ENCODE results near the gene ACTN4.

Gene ACTN4

GRCh38 chr19:38697641-38698071 is 50.2 kb downstream of the ACTN4 start:
- DNase-seq = no peak

GRCh38 chr19:38698225-38699026 is 51.0 kb downstream of the ACTN4 start:
- DNase-seq = no peak

- DNase-seq = peak; percentile 47 to 74
Observed at GRCh38 chr19:38699027-38699346, 51.5 kb downstream of the ACTN4 start.

GRCh38 chr19:38699647-38700349 is 52.3 kb downstream of the ACTN4 start:
- no peak for DNase-seq

GRCh38 chr19:38700350-38700901 is 53.0 kb downstream of the ACTN4 start:
- no peak for DNase-seq

- DNase-seq = no peak
Observed at GRCh38 chr19:38700902-38701454, 53.5 kb downstream of the ACTN4 start.

GRCh38 chr19:38701455-38702063 is 54.1 kb downstream of the ACTN4 start:
- no peak for DNase-seq

GRCh38 chr19:38702278-38702677 is 54.8 kb downstream of the ACTN4 start:
- no peak for DNase-seq

GRCh38 chr19:38703509-38703908 is 56.1 kb downstream of the ACTN4 start:
- DNase-seq = no peak

- DNase-seq = no peak
Observed at GRCh38 chr19:38704488-38705026, 57.1 kb downstream of the ACTN4 start.

GRCh38 chr19:38705197-38706019 is 58.0 kb downstream of the ACTN4 start:
- no peak for DNase-seq

GRCh38 chr19:38706792-38707511 is 59.5 kb downstream of the ACTN4 start:
- no peak for DNase-seq

- no peak for DNase-seq
Observed at GRCh38 chr19:38707512-38708114, 60.2 kb downstream of the ACTN4 start.

- DNase-seq = no peak
Observed at GRCh38 chr19:38708413-38709024, 61.1 kb downstream of the ACTN4 start.

GRCh38 chr19:38709119-38709518 is 61.7 kb downstream of the ACTN4 start:
- DNase-seq = no peak

GRCh38 chr19:38709671-38710415 is 62.4 kb downstream of the ACTN4 start:
- DNase-seq = no peak

- no peak for DNase-seq
Observed at GRCh38 chr19:38710416-38710702, 62.9 kb downstream of the ACTN4 start.

- DNase-seq = no peak
Observed at GRCh38 chr19:38710928-38711725, 63.7 kb downstream of the ACTN4 start.

GRCh38 chr19:38711726-38712153 is 64.3 kb downstream of the ACTN4 start:
- DNase-seq = no peak
